ENCODE data around the gene MAML2. TPM values are rescaled to one million over a fixed set of nuclear protein-coding genes. Genes with fewer than 3 reads are reported as not detected.

MAML2 gene
- total and polyA plus RNA-seq, 2 of the 13 experiments (the other 11 are each of a cell fraction or from before 2014, with no cell fraction given), result 2.3 to 25.9 TPM

DNA sequence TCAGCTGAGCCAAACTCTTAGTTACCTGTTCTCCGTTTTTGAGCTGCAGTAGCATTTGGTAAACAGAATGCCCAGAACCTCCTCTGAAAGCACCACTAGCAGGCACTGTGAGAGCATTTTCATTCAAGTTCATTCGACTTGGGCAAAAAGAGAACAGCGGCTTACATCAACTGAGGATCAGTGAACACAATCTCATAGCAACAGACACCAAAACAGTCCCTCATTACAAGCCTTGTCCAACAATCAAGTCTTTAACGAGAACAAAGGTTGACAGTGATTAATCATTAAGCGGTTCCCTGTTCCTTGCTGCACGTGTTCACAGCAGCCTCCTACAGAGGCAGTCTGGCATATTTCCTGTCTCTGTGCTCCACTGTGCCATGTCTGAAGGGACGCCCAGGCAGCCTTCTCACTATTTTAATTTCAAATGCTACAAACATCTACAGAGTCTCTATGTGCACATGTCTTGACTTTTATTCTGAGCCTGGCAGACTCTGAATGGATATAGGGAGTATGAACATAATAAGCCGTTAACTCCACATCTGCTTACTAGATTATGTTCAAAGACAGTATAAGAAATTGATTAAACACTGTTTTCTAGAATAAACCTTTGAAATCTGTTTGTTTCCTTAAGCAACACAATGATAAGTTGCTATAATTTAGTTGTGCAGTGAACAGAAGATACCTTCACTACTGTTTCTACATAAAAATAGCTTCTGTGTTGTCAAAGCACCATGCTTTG lies 330.7 kb downstream of the MAML2 start (continued):
- TF ChIP-seq, protein P1, sequence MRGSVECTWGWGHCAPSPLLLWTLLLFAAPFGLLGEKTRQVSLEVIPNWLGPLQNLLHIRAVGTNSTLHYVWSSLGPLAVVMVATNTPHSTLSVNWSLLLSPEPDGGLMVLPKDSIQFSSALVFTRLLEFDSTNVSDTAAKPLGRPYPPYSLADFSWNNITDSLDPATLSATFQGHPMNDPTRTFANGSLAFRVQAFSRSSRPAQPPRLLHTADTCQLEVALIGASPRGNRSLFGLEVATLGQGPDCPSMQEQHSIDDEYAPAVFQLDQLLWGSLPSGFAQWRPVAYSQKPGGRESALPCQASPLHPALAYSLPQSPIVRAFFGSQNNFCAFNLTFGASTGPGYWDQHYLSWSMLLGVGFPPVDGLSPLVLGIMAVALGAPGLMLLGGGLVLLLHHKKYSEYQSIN (CRISPR knock-in tag; IDR thresholded peaks at IDR 0.05; ENCODE audit: borderline replicate concordance), result no peak
- TF ChIP-seq ZNF746 (CRISPR knock-in tag; IDR thresholded peaks at IDR 0.05) (no peak; the same call in 1 of the 2 replicates), NR2C2 (CRISPR knock-in tag; IDR thresholded peaks at IDR 0.05; ENCODE audit: borderline replicate concordance) (no peak), ZFP82 (CRISPR knock-in tag; IDR thresholded peaks at IDR 0.05; ENCODE audit: borderline replicate concordance) (no peak), JUND (CRISPR knock-in tag; IDR thresholded peaks at IDR 0.05) (no peak), MEF2D (CRISPR knock-in tag; IDR thresholded peaks at IDR 0.05) (peak; percentile 84), FIP1L1 (IDR thresholded peaks at IDR 0.05; ENCODE audit: borderline replicate concordance, insufficient read depth, low read depth, low read length) (no peak), NKX3-1 (CRISPR knock-in tag; IDR thresholded peaks at IDR 0.05) (no peak), NCOR1 (IDR thresholded peaks at IDR 0.05; ENCODE audit: borderline replicate concordance, low read length) (peak; percentile 91; the same call in 1 of the 2 replicates), ZNF598 (CRISPR knock-in tag; IDR thresholded peaks at IDR 0.05; ENCODE audit: borderline replicate concordance) (no peak), KDM3A (CRISPR knock-in tag; IDR thresholded peaks at IDR 0.05; ENCODE audit: low read depth) (peak; percentile 69; the same call in 1 of the 2 replicates), ZNF251 (CRISPR knock-in tag; IDR thresholded peaks at IDR 0.05) (no peak)
- TF ChIP-seq, protein P2, sequence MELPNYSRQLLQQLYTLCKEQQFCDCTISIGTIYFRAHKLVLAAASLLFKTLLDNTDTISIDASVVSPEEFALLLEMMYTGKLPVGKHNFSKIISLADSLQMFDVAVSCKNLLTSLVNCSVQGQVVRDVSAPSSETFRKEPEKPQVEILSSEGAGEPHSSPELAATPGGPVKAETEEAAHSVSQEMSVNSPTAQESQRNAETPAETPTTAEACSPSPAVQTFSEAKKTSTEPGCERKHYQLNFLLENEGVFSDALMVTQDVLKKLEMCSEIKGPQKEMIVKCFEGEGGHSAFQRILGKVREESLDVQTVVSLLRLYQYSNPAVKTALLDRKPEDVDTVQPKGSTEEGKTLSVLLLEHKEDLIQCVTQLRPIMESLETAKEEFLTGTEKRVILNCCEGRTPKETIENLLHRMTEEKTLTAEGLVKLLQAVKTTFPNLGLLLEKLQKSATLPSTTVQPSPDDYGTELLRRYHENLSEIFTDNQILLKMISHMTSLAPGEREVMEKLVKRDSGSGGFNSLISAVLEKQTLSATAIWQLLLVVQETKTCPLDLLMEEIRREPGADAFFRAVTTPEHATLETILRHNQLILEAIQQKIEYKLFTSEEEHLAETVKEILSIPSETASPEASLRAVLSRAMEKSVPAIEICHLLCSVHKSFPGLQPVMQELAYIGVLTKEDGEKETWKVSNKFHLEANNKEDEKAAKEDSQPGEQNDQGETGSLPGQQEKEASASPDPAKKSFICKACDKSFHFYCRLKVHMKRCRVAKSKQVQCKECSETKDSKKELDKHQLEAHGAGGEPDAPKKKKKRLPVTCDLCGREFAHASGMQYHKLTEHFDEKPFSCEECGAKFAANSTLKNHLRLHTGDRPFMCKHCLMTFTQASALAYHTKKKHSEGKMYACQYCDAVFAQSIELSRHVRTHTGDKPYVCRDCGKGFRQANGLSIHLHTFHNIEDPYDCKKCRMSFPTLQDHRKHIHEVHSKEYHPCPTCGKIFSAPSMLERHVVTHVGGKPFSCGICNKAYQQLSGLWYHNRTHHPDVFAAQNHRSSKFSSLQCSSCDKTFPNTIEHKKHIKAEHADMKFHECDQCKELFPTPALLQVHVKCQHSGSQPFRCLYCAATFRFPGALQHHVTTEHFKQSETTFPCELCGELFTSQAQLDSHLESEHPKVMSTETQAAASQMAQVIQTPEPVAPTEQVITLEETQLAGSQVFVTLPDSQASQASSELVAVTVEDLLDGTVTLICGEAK (IDR thresholded peaks at IDR 0.05), result no peak
- TF ChIP-seq, protein P2 (CRISPR knock-in tag; IDR thresholded peaks at IDR 0.05), result no peak; the same call in 1 of the 2 replicates
- TF ChIP-seq, protein P3, sequence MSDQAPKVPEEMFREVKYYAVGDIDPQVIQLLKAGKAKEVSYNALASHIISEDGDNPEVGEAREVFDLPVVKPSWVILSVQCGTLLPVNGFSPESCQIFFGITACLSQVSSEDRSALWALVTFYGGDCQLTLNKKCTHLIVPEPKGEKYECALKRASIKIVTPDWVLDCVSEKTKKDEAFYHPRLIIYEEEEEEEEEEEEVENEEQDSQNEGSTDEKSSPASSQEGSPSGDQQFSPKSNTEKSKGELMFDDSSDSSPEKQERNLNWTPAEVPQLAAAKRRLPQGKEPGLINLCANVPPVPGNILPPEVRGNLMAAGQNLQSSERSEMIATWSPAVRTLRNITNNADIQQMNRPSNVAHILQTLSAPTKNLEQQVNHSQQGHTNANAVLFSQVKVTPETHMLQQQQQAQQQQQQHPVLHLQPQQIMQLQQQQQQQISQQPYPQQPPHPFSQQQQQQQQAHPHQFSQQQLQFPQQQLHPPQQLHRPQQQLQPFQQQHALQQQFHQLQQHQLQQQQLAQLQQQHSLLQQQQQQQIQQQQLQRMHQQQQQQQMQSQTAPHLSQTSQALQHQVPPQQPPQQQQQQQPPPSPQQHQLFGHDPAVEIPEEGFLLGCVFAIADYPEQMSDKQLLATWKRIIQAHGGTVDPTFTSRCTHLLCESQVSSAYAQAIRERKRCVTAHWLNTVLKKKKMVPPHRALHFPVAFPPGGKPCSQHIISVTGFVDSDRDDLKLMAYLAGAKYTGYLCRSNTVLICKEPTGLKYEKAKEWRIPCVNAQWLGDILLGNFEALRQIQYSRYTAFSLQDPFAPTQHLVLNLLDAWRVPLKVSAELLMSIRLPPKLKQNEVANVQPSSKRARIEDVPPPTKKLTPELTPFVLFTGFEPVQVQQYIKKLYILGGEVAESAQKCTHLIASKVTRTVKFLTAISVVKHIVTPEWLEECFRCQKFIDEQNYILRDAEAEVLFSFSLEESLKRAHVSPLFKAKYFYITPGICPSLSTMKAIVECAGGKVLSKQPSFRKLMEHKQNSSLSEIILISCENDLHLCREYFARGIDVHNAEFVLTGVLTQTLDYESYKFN (CRISPR knock-in tag; conservative IDR thresholded peaks at IDR 0.05), result peak; percentile 95
